KOPT-K1 (cell line): Measurements from ENCODE around the gene SWAP70.
"Not testable (repeated sequence)": the region's sequence is repeated elsewhere in the genome, so short reads cannot be mapped to it uniquely, and the experiment has no call there.

Source experiments
- H3K27ac ChIP-seq: fragments of 200-600 bp; sonication (generic); 2 replicates; pipeline ENCODE4 v1.5.1; 2016; ENCODE audit warnings: antibody characterized with exemption, mild to moderate bottlenecking, low read depth, low read length; ENCODE audit not compliant: poor library complexity, severe bottlenecking
- H3K36me3 ChIP-seq: fragments of 200-600 bp; sonication (generic); 2 replicates; pipeline ENCODE4 v1.5.1; 2017; ENCODE audit warnings: antibody characterized with exemption, mild to moderate bottlenecking, low read length, moderate library complexity; ENCODE audit not compliant: insufficient read depth
- H3K9me3 ChIP-seq: fragments of 200-600 bp; sonication (generic); 2 replicates; pipeline ENCODE4 v1.5.1; 2017; ENCODE audit warnings: antibody characterized with exemption, low read length, mild to moderate bottlenecking; ENCODE audit not compliant: insufficient read depth, poor library complexity, severe bottlenecking

The SWAP70 gene

GRCh38 chr11:9736365-9736764 is 72.5 kb downstream of the SWAP70 start:
- peaks cover 14% of the 10 kb centered on the region for H3K9me3 ChIP-seq
- H3K36me3 ChIP-seq, result peaks cover 32% of the 10 kb centered on the region
- peak overlapping the region; percentile 43 for H3K27ac ChIP-seq

GRCh38 chr11:9738116-9738515 is 74.2 kb downstream of the SWAP70 start:
- H3K36me3 ChIP-seq, result peaks cover 28% of the 10 kb centered on the region
- H3K27ac ChIP-seq, result peak overlapping the region; percentile 59
- peaks cover 14% of the 10 kb centered on the region for H3K9me3 ChIP-seq

GRCh38 chr11:9738707-9739106 is 74.8 kb downstream of the SWAP70 start:
- peaks cover 26% of the 10 kb centered on the region for H3K36me3 ChIP-seq

GRCh38 chr11:9739123-9739900 is 75.4 kb downstream of the SWAP70 start:
- Histone ChIP-seq H3K27ac (peak overlapping the region; percentile 59), H3K36me3 (peaks cover 26% of the 10 kb centered on the region), H3K9me3 (peaks cover 14% of the 10 kb centered on the region)

More at GRCh38 chr11:9738707-9739106, 74.8 kb downstream of the SWAP70 start:
- Histone ChIP-seq H3K27ac (peak overlapping the region; percentile 59), H3K9me3 (peaks cover 14% of the 10 kb centered on the region)

GRCh38 chr11:9740202-9740883 is 76.5 kb downstream of the SWAP70 start:
- peaks cover 10% of the 10 kb centered on the region for H3K9me3 ChIP-seq
- peaks cover 27% of the 10 kb centered on the region for H3K36me3 ChIP-seq
- H3K27ac ChIP-seq, result peak overlapping the region; percentile 59

GRCh38 chr11:9741260-9741659 is 77.4 kb downstream of the SWAP70 start:
- peaks cover 23% of the 10 kb centered on the region for H3K36me3 ChIP-seq
- H3K9me3 ChIP-seq, result peaks cover under 1% of the 10 kb centered on the region
- H3K27ac ChIP-seq, result no peak overlapping the region

- H3K36me3 ChIP-seq, result peaks cover 23% of the 10 kb centered on the region
- H3K27ac ChIP-seq, result not testable (repeated sequence)
Measured at GRCh38 chr11:9743512-9743911, 79.6 kb downstream of the SWAP70 start.

GRCh38 chr11:9745411-9746211 is 81.7 kb downstream of the SWAP70 start:
- Histone ChIP-seq H3K36me3 (peaks cover 13% of the 10 kb centered on the region), H3K9me3 (no peaks in the 10 kb centered on the region), H3K27ac (no peak overlapping the region)

More at GRCh38 chr11:9743512-9743911, 79.6 kb downstream of the SWAP70 start:
- not testable (repeated sequence) for H3K9me3 ChIP-seq

- H3K27ac ChIP-seq, result no peak overlapping the region
- H3K36me3 ChIP-seq, result peaks cover 8% of the 10 kb centered on the region; the same call in 1 of the 2 replicates
Measured at GRCh38 chr11:9747229-9747628, 83.4 kb downstream of the SWAP70 start.

GRCh38 chr11:9747828-9748227 is 84.0 kb downstream of the SWAP70 start:
- Histone ChIP-seq H3K36me3 (peaks cover 4% of the 10 kb centered on the region; the same call in 1 of the 2 replicates), H3K9me3 (no peaks in the 10 kb centered on the region), H3K27ac (no peak overlapping the region)

More at GRCh38 chr11:9747229-9747628, 83.4 kb downstream of the SWAP70 start:
- H3K9me3 ChIP-seq, result no peaks in the 10 kb centered on the region

GRCh38 chr11:9748361-9748970 is 84.6 kb downstream of the SWAP70 start:
- no peaks in the 10 kb centered on the region for H3K9me3 ChIP-seq
- H3K27ac ChIP-seq, result no peak overlapping the region
- peaks cover 4% of the 10 kb centered on the region; the same call in 1 of the 2 replicates for H3K36me3 ChIP-seq

GRCh38 chr11:9750551-9750950 is 86.7 kb downstream of the SWAP70 start:
- H3K27ac ChIP-seq, result no peak overlapping the region
- H3K9me3 ChIP-seq, result no peaks in the 10 kb centered on the region
- H3K36me3 ChIP-seq, result no peaks in the 10 kb centered on the region

- no peaks in the 10 kb centered on the region for H3K36me3 ChIP-seq
- no peaks in the 10 kb centered on the region for H3K9me3 ChIP-seq
- H3K27ac ChIP-seq, result no peak overlapping the region
Measured at GRCh38 chr11:9752091-9752490, 88.2 kb downstream of the SWAP70 start.

- Histone ChIP-seq H3K9me3 (no peaks in the 10 kb centered on the region), H3K36me3 (no peaks in the 10 kb centered on the region), H3K27ac (no peak overlapping the region)
Measured at GRCh38 chr11:9753021-9753420, 89.1 kb downstream of the SWAP70 start.
